Mucosa of stomach (tissue), 1 donor: ENCODE measurements around the gene KNCN.

Experiments
- H3K27me3 ChIP-seq: one replicate; pipeline ENCODE4 v1.7.0; 2013; ENCODE audit warnings: mild to moderate bottlenecking, low read length; ENCODE audit not compliant: control insufficient read depth, insufficient read depth
- H3K36me3 ChIP-seq: one replicate; pipeline ENCODE4 v1.7.0; 2013; ENCODE audit warnings: low read length; ENCODE audit not compliant: control insufficient read depth, insufficient read depth
- H3K4me1 ChIP-seq: one replicate; pipeline ENCODE4 v1.7.0; 2013; ENCODE audit warnings: mild to moderate bottlenecking, low read length; ENCODE audit not compliant: control insufficient read depth, insufficient read depth
- H3K4me3 ChIP-seq: one replicate; pipeline ENCODE4 v1.7.0; 2013; ENCODE audit warnings: low read length
- H3K9ac ChIP-seq: one replicate; pipeline ENCODE4 v1.7.0; 2013; ENCODE audit warnings: mild to moderate bottlenecking, low read length, moderate library complexity
- H3K9me3 ChIP-seq: one replicate; pipeline ENCODE4 v1.7.0; 2013; ENCODE audit warnings: mild to moderate bottlenecking, low read length, moderate library complexity; ENCODE audit not compliant: control insufficient read depth
- donor health status: Pancreatic carcinoma.

KNCN gene

DNA sequence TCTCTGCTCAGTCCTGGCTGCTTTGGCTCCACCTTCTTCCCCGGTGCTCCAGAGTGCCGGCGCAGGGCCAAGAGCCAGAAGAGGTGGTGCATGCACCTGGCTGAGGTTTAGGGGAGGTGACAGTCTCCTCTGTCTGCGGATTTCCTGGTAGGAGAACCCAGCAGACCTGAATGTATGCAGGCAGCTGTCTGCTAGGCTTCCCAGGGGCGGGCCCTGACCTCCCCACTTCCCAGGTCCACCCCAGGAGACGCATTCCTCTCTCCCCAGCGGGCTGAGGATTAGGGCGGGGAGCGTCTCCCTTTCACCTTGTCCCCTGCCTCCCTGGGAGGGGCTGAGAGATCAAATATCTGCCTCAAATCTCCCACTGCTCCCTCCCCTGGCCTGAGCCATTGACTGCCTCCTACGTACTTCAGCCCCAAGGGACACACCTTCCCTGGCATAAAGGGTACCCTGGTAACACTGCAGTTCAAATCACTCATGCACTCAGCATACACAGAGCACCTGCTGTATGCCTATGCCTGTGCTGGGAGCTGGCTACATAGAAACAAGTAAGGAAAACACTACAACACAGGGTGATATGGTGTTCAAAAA, 34.3 kb downstream of the KNCN start:
- Histone ChIP-seq H3K9me3 (no peaks in the 10 kb centered on the region), H3K36me3 (no peaks in the 10 kb centered on the region), H3K9ac (peak overlapping the region; percentile 32), H3K27me3 (no peaks in the 10 kb centered on the region), H3K4me1 (peaks cover 24% of the 10 kb centered on the region), H3K4me3 (peak overlapping the region; percentile 27)

DNA sequence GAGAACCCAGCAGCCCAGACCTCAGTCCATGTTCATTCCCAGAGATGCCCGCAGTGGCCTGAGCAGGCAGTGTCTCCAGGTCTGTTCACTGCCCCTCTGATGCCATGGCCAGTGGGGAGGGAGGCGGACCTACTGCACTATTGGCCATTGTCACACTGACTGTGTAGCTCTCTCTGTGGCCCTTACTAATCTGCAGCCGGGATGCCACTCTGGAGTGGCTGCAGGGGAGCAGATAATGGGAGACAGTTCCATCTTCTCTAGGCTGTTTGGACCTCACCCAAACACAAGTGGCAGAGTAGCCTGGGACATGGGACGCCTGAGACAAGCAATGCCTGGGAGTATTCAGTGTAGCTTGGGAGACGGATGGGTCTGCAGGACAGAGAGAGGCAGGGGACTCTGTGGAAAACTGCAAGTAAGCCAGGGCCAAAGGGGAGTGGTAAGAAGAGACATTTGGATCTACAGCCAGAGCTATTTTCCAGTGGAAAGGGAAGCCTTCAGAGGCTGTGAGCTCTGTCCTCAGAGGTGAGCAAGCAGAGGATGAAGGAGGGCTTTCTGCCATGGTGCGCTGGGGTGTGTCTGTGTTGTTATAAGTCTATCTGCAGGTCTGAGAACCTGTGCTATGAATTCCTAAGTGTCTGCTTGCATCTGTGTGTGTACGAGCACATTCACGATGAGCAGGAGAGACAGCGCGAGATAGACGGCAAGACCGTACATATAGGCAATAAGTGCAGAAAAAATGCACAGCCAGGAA, 35.1 kb downstream of the KNCN start:
- Histone ChIP-seq H3K36me3 (no peaks in the 10 kb centered on the region), H3K9ac (no peak overlapping the region), H3K9me3 (no peaks in the 10 kb centered on the region), H3K27me3 (no peaks in the 10 kb centered on the region), H3K4me3 (no peak overlapping the region), H3K4me1 (peaks cover 21% of the 10 kb centered on the region)

- no peaks in the 10 kb centered on the region for H3K36me3 ChIP-seq
- H3K27me3 ChIP-seq: no peaks in the 10 kb centered on the region
- peaks cover 21% of the 10 kb centered on the region for H3K4me1 ChIP-seq
- no peak overlapping the region for H3K4me3 ChIP-seq
- H3K9ac ChIP-seq: no peak overlapping the region
- H3K9me3 ChIP-seq: no peaks in the 10 kb centered on the region
Observed at GRCh38 chr1:46515576-46515975, 35.9 kb downstream of the KNCN start.

- no peak overlapping the region for H3K4me3 ChIP-seq
- no peaks in the 10 kb centered on the region for H3K27me3 ChIP-seq
- no peak overlapping the region for H3K9ac ChIP-seq
- peaks cover 21% of the 10 kb centered on the region for H3K4me1 ChIP-seq
- H3K9me3 ChIP-seq: no peaks in the 10 kb centered on the region
- no peaks in the 10 kb centered on the region for H3K36me3 ChIP-seq
Observed at GRCh38 chr1:46513536-46513935, 37.9 kb downstream of the KNCN start.

GRCh38 chr1:46512792-46513190, 38.7 kb downstream of the KNCN start:
- Histone ChIP-seq H3K9ac (no peak overlapping the region), H3K27me3 (no peaks in the 10 kb centered on the region), H3K36me3 (no peaks in the 10 kb centered on the region), H3K4me3 (no peak overlapping the region), H3K4me1 (peaks cover 16% of the 10 kb centered on the region), H3K9me3 (no peaks in the 10 kb centered on the region)

GRCh38 chr1:46512135-46512791, 39.2 kb downstream of the KNCN start:
- H3K36me3 ChIP-seq: no peaks in the 10 kb centered on the region
- peaks cover 11% of the 10 kb centered on the region for H3K4me1 ChIP-seq
- H3K9ac ChIP-seq: no peak overlapping the region
- H3K27me3 ChIP-seq: no peaks in the 10 kb centered on the region
- no peak overlapping the region for H3K4me3 ChIP-seq
- H3K9me3 ChIP-seq: no peaks in the 10 kb centered on the region

GRCh38 chr1:46510998-46511365, 40.5 kb downstream of the KNCN start:
- no peak overlapping the region for H3K4me3 ChIP-seq
- H3K27me3 ChIP-seq: no peaks in the 10 kb centered on the region
- H3K4me1 ChIP-seq: no peaks in the 10 kb centered on the region
- H3K9me3 ChIP-seq: no peaks in the 10 kb centered on the region
- no peaks in the 10 kb centered on the region for H3K36me3 ChIP-seq
- H3K9ac ChIP-seq: no peak overlapping the region

DNA sequence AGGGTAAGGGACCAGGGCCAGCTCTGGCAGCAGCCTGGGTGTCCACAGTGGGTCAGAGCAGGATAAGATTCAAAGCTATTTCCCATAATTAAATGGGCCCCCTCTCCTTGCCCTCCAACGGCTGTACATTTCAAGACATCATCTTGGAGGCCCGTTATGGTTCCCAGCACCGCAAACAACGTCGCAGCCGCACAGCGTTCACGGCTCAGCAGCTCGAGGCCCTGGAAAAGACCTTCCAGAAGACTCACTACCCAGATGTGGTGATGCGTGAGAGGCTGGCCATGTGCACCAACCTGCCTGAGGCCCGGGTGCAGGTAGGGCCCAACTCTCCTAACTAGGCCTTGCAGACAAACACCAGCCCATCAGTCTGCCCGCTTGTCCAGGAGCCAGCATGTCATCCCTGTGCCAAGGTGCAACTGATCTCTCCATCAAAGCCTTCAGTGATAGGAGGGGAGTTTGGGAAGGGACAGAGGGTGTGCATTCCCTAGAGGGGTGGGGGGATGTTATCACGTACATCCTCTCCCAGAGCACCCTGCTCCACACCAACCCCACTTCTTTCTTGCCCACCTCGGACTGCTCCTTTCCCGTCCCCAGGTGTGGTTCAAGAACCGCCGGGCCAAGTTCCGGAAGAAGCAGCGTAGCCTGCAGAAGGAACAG, 41.0 kb downstream of the KNCN start:
- no peaks in the 10 kb centered on the region for H3K27me3 ChIP-seq
- no peak overlapping the region for H3K4me3 ChIP-seq
- no peaks in the 10 kb centered on the region for H3K36me3 ChIP-seq
- no peaks in the 10 kb centered on the region for H3K9me3 ChIP-seq
- no peak overlapping the region for H3K9ac ChIP-seq
- H3K4me1 ChIP-seq: no peaks in the 10 kb centered on the region

DNA sequence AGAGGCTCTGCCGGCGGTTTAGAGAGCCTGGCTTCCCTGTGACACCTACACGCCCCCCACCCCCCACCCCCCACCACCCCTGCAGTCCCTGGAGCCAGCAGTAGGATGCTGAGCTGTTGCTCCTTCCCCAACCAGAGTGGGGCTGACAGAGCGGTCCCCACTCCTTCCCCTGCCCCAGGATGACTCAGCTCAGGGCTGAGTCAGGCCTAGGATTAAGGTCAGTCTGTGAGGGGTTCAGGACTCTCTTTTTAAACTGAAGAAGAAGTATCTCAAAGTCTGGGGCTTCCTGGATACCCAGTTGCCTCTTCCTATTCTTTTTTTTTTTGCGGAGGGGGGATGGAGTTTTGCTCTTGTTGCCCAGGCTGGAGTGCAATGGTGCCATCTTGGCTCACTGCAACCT, 42.7 kb downstream of the KNCN start:
- H3K9ac ChIP-seq: no peak overlapping the region
- no peak overlapping the region for H3K4me3 ChIP-seq
- no peaks in the 10 kb centered on the region for H3K4me1 ChIP-seq
- no peaks in the 10 kb centered on the region for H3K27me3 ChIP-seq
- H3K9me3 ChIP-seq: no peaks in the 10 kb centered on the region
- H3K36me3 ChIP-seq: no peaks in the 10 kb centered on the region

DNA sequence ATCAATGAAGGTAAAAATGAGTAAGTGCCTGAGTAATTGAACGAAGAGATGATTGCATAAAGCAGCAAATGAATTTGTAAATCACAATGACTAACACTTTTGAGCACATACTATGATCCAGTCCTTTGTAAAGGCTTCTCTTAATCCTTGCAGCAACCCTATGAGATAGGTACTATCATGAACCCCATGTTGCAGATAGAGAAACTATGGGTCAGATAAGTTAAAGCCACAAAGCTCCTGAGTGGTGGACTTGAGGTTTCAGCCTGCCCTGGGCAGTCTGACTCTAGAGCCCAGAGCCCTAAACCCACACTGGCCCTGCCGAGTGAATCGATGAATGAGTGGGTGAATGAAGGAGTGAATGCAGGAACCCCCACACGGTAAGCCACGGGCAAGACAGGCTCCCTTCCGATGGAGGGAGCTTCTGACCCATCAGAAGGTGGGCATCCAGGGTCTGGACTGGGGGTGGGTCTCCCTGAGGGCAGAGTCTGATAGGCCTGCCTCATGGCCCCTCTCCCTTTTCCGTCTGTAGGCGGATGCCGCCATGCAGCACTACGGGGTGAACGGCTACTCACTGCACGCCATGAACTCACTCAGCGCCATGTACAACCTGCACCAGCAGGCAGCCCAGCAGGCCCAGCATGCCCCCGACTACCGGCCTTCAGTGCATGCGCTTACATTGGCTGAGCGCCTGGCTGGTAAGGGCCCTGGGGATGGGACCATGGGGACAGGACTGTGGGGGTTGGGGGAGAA, 44.8 kb downstream of the KNCN start:
- Histone ChIP-seq H3K36me3 (no peaks in the 10 kb centered on the region), H3K4me1 (no peaks in the 10 kb centered on the region), H3K27me3 (no peaks in the 10 kb centered on the region), H3K4me3 (no peak overlapping the region), H3K9ac (no peak overlapping the region), H3K9me3 (no peaks in the 10 kb centered on the region)

DNA sequence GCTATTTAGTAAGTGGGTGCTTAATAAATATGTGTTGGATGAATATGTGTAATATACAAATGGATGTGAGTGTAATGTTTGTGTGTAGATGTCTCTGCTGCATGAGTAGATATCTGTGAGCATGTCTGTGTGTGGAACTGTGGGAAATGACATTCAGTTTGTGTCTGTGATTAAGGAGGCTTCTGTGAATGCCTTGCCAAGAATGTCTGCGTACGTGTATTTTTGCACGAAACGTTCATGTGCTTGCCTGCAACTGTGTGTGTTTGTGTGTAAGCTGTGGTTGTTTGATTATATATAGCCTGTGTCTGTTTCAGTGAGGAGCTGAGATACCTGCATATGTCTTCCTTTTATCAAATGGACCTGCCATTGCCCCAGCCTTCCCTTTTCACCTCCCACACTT, 48.0 kb downstream of the KNCN start:
- Histone ChIP-seq H3K27me3 (no peaks in the 10 kb centered on the region), H3K4me3 (no peak overlapping the region), H3K9me3 (no peaks in the 10 kb centered on the region), H3K4me1 (no peaks in the 10 kb centered on the region), H3K9ac (no peak overlapping the region), H3K36me3 (no peaks in the 10 kb centered on the region)
